GM12878 (cell line): ENCODE data around the gene KRAS. TPM values are rescaled to one million over a fixed set of nuclear protein-coding genes. Genes with fewer than 3 reads are reported as not detected.
A peak's percentile ranks its signal among the peaks of the same experiment; 100 is the strongest.

Experiments
- CBX5 ChIP-seq: sonication (generic); IDR thresholded peaks from 2 replicates; pipeline ENCODE4 v1.6.1; 2016; ENCODE audit warnings: low read depth, moderate library complexity, mild to moderate bottlenecking, inconsistent platforms
- CUX1 ChIP-seq: IDR thresholded peaks from 2 replicates; pipeline ENCODE4 v1.6.1; 2012; ENCODE audit warnings: improper control_type of control experiment, low read depth, low read length; ENCODE audit not compliant: insufficient replicate concordance
- ETV6 ChIP-seq, 2 experiments: fragments of 450-650 bp in 1 of 2; IDR thresholded peaks in 1 of 2; conservative IDR thresholded peaks in 1 of 2; 2 replicates each; pipeline ENCODE4 v1.6.1; 2014; ENCODE audit warnings: antibody characterized with exemption in 1 of 2, borderline replicate concordance in 1 of 2, low read depth in 1 of 2, mild to moderate bottlenecking in 1 of 2, moderate library complexity in 1 of 2
- EZH2 ChIP-seq: IDR thresholded peaks from 2 replicates; pipeline ENCODE4 v1.6.1; 2012; ENCODE audit warnings: low read depth, mild to moderate bottlenecking, control low read depth, inconsistent platforms, low read length, borderline replicate concordance; ENCODE audit not compliant: control insufficient read depth
- FOXM1 ChIP-seq: IDR thresholded peaks from 2 replicates; pipeline ENCODE4 v1.6.1; 2012; ENCODE audit warnings: low read depth, mild to moderate bottlenecking, inconsistent platforms, low read length, moderate library complexity
- HDAC2 ChIP-seq: fragments of 200-600 bp; sonication (generic); IDR thresholded peaks from 2 replicates; pipeline ENCODE4 v1.6.1; 2017
- HDAC6 ChIP-seq: fragments of 200-600 bp; sonication (generic); IDR thresholded peaks from one replicate; pipeline ENCODE4 v1.8.0; 2017; ENCODE audit warnings: antibody characterized with exemption; ENCODE audit not compliant: unreplicated experiment
- JUNB ChIP-seq: IDR thresholded peaks from 2 replicates; pipeline ENCODE4 v1.6.1; 2016; ENCODE audit warnings: antibody characterized with exemption, mild to moderate bottlenecking
- MEF2A ChIP-seq: IDR thresholded peaks from 2 replicates; pipeline ENCODE4 v1.6.1; 2011; ENCODE audit warnings: low read depth, mild to moderate bottlenecking, low read length, moderate library complexity; ENCODE audit not compliant: insufficient read depth
- MXI1 ChIP-seq: fragments of 150-350 bp; IDR thresholded peaks from 2 replicates; pipeline ENCODE4 v1.6.1; 2011; ENCODE audit warnings: low read depth, mild to moderate bottlenecking, inconsistent platforms, low read length, improper control_type of control experiment
- NFIC ChIP-seq: IDR thresholded peaks from 2 replicates; pipeline ENCODE4 v1.6.1; 2012; ENCODE audit warnings: low read depth, mild to moderate bottlenecking, inconsistent platforms, low read length, moderate library complexity
- NR2F1 ChIP-seq: fragments of 450-650 bp; conservative IDR thresholded peaks from 2 replicates; pipeline ENCODE4 v1.6.1; 2017; ENCODE audit warnings: mild to moderate bottlenecking
- PML ChIP-seq: IDR thresholded peaks from 2 replicates; pipeline ENCODE4 v1.6.1; 2012; ENCODE audit warnings: low read length, inconsistent platforms
- RAD21 ChIP-seq: IDR thresholded peaks from 2 replicates; pipeline ENCODE4 v1.6.1; 2011; ENCODE audit warnings: mild to moderate bottlenecking, low read depth, low read length, moderate library complexity; ENCODE audit not compliant: insufficient read depth
- SMC3 ChIP-seq: IDR thresholded peaks from 2 replicates; pipeline ENCODE4 v1.6.1; 2011; ENCODE audit warnings: low read length, improper control_type of control experiment, borderline replicate concordance
- SUPT20H ChIP-seq: IDR thresholded peaks from 2 replicates; pipeline ENCODE4 v1.6.1; 2011; ENCODE audit warnings: low read depth, mild to moderate bottlenecking, low read length, moderate library complexity, borderline replicate concordance; ENCODE audit not compliant: control insufficient read depth
- TCF3 ChIP-seq: IDR thresholded peaks from 2 replicates; pipeline ENCODE4 v1.6.1; 2012; ENCODE audit warnings: low read depth, mild to moderate bottlenecking, low read length, borderline replicate concordance; ENCODE audit not compliant: insufficient read depth
- TCF7 ChIP-seq: IDR thresholded peaks from 2 replicates; pipeline ENCODE4 v1.6.1; 2014; ENCODE audit warnings: antibody characterized with exemption, borderline replicate concordance
- YBX1 ChIP-seq: fragments of 450-650 bp; IDR thresholded peaks from 2 replicates; pipeline ENCODE4 v1.6.1; 2016; ENCODE audit warnings: antibody characterized with exemption
- polyA plus RNA-seq, 11 experiments: library from polyadenylated mRNA; depleted of rRNA in 4 of 11; unstranded in 6 of 11; stranded (reverse) in 5 of 11; fragments of >200 nt; fragmentation: Nextera tagmentation in 4 of 11; fragmentation: Illumina TruSeq in 1 of 11; extraction: Ambion mirVana in 4 of 11; extraction: Trizol in 1 of 11; gene quantifications; 1 replicate in 1 of 11; 2 replicates in 10 of 11; pipeline versions ENCODE4 v1.2.1 to v1.2.3, GENCODE V29; 2011 to 2016; ENCODE audit warnings: inconsistent platforms in 2 of 11, missing spikeins in 2 of 11, low read depth in 1 of 11
- total RNA-seq, 4 experiments: library from RNA; depleted of rRNA in 3 of 4; stranded (reverse); fragments of >200 nt in 3 of 4; fragmentation: Illumina TruSeq in 1 of 4; extraction: Trizol in 1 of 4; gene quantifications; 2 replicates each; pipeline versions ENCODE4 v1.2.1 to v1.2.3, GENCODE V29; 2013 to 2021

KRAS gene
- total and polyA plus RNA-seq, 10 of the 15 experiments (the other 5 are each of a cell fraction or from before 2014, with no cell fraction given): 3.1 to 23.8 (median 8.0) TPM

GRCh38 chr12:25155022-25155576 lies 95.6 kb downstream of the KRAS start (continued):
- TF ChIP-seq SMC3 (peak; percentile 51; the same call in 1 of the 2 replicates), HDAC6 (no peak), CUX1 (peak; percentile 78), HDAC2 (no peak), EZH2 (no peak), TCF7 (no peak), MXI1 (peak; percentile 14; the same call in 1 of the 2 replicates), FOXM1 (peak; percentile 37; the same call in 1 of the 2 replicates), CBX5 (peak; percentile 14; the same call in 1 of the 2 replicates), NR2F1 (no peak), PML (no peak; the same call in 1 of the 2 replicates), JUNB (peak; percentile 81), ETV6 (conservative IDR thresholded peaks at IDR 0.05 in 1 of 2, IDR thresholded peaks at IDR 0.05 in 1 of 2; ENCODE audit: borderline replicate concordance in 1 of 2, low read depth in 1 of 2) (peak in 1 of 2 experiments; percentile 72; a peak in 1 of 4 replicates), TCF3 (no peak), SUPT20H (no peak), RAD21 (peak; percentile 57), YBX1 (no peak), NFIC (peak; percentile 67), MEF2A (0 out of 2 replicates have a peak, but pooled peaks have one; percentile 69)
